ENCODE results near the gene KCNG2. TPM values are rescaled to one million over a fixed set of nuclear protein-coding genes. Genes with fewer than 3 reads are reported as not detected.

The KCNG2 gene
- total and polyA plus RNA-seq, 2 experiments from 2014 or later, result 0.13 to 0.52 TPM

GRCh38 chr18:79902640-79903039, 104.9 kb downstream of the KCNG2 start:
- Histone ChIP-seq H3K9me2 (ENCODE audit: insufficient read depth) (no peaks in the 10 kb centered on the region), H3K27me3 (ENCODE audit: insufficient read depth) (no peaks in the 10 kb centered on the region), H3K4me2 (no peak overlapping the region), H3K4me3 (no peak overlapping the region), H4K20me1 (replicated peaks; ENCODE audit: insufficient read depth) (no peaks in the 10 kb centered on the region), H3F3A (replicated peaks; ENCODE audit: low read depth) (no peaks in the 10 kb centered on the region), H3K4me1 (ENCODE audit: insufficient read depth) (no peaks in the 10 kb centered on the region), H3K27ac (ENCODE audit: low read depth) (no peak overlapping the region), H3K36me3 (ENCODE audit: insufficient read depth) (no peaks in the 10 kb centered on the region), H3K79me2 (replicated peaks; ENCODE audit: insufficient read depth) (no peaks in the 10 kb centered on the region), H2AFZ (no peak overlapping the region)
- ATAC-seq, result no peak
- H3K27ac Mint-ChIP-seq, result no peak overlapping the region
- peaks cover 32% of the 10 kb centered on the region for H3K36me3 Mint-ChIP-seq (ENCODE audit: low read depth)
- DNase-seq (ENCODE audit: low spot score), result no peak
- H3K4me3 Mint-ChIP-seq, result no peak overlapping the region
- peaks cover 39% of the 10 kb centered on the region for H3K9me3 Mint-ChIP-seq
- peaks cover 14% of the 10 kb centered on the region for H3K27me3 Mint-ChIP-seq (ENCODE audit: insufficient read depth, low read depth, poor library complexity)
- H3K4me1 Mint-ChIP-seq, result no peaks in the 10 kb centered on the region
- TF ChIP-seq, protein P1, sequence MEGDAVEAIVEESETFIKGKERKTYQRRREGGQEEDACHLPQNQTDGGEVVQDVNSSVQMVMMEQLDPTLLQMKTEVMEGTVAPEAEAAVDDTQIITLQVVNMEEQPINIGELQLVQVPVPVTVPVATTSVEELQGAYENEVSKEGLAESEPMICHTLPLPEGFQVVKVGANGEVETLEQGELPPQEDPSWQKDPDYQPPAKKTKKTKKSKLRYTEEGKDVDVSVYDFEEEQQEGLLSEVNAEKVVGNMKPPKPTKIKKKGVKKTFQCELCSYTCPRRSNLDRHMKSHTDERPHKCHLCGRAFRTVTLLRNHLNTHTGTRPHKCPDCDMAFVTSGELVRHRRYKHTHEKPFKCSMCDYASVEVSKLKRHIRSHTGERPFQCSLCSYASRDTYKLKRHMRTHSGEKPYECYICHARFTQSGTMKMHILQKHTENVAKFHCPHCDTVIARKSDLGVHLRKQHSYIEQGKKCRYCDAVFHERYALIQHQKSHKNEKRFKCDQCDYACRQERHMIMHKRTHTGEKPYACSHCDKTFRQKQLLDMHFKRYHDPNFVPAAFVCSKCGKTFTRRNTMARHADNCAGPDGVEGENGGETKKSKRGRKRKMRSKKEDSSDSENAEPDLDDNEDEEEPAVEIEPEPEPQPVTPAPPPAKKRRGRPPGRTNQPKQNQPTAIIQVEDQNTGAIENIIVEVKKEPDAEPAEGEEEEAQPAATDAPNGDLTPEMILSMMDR (conservative IDR thresholded peaks at IDR 0.05; ENCODE audit: low read depth in 2 of 2), result no peak
- no peak for TF ChIP-seq REST (IDR thresholded peaks at IDR 0.05; ENCODE audit: unreplicated experiment)
- TF ChIP-seq ZNF331 (CRISPR knock-in tag; IDR thresholded peaks at IDR 0.05; ENCODE audit: low read depth), result no peak
- TF ChIP-seq EZH2phosphoT487 (IDR thresholded peaks at IDR 0.05; ENCODE audit: unreplicated experiment), result no peak
- no peak for TF ChIP-seq STAT1 (IDR thresholded peaks at IDR 0.05; ENCODE audit: unreplicated experiment)
- TF ChIP-seq, protein P2, sequence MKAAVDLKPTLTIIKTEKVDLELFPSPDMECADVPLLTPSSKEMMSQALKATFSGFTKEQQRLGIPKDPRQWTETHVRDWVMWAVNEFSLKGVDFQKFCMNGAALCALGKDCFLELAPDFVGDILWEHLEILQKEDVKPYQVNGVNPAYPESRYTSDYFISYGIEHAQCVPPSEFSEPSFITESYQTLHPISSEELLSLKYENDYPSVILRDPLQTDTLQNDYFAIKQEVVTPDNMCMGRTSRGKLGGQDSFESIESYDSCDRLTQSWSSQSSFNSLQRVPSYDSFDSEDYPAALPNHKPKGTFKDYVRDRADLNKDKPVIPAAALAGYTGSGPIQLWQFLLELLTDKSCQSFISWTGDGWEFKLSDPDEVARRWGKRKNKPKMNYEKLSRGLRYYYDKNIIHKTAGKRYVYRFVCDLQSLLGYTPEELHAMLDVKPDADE (IDR thresholded peaks at IDR 0.05), result no peak
- no peak for TF ChIP-seq CREB1 (CRISPR knock-in tag; IDR thresholded peaks at IDR 0.05; ENCODE audit: low read depth)
- no peak for TF ChIP-seq ZNF462 (CRISPR knock-in tag; IDR thresholded peaks at IDR 0.05)
- no peak for TF ChIP-seq POLR2AphosphoS5 (IDR thresholded peaks at IDR 0.05; ENCODE audit: low read depth)
- no peak for TF ChIP-seq NANOG (IDR thresholded peaks at IDR 0.05; ENCODE audit: borderline replicate concordance)
- no peak for TF ChIP-seq ZNF114 (CRISPR knock-in tag; IDR thresholded peaks at IDR 0.05)
- TF ChIP-seq JUNB (IDR thresholded peaks at IDR 0.05; ENCODE audit: unreplicated experiment), result no peak
- TF ChIP-seq EZH2 (IDR thresholded peaks at IDR 0.05; ENCODE audit: low read depth, unreplicated experiment), result no peak

All from GM23338 (cell line).